GM18511 (cell line): Measurements from ENCODE around the gene ABHD10.
"Not testable (repeated sequence)": the region's sequence is repeated elsewhere in the genome, so short reads cannot be mapped to it uniquely, and the experiment has no call there.

ENCODE experiments used
- ATAC-seq: cut with Tn5 transposase; IDR thresholded peaks from one replicate; pipeline ENCODE4 v1.9.1; 2021; ENCODE audit warnings: mild to moderate bottlenecking, moderate library complexity; ENCODE audit not compliant: unreplicated experiment

ABHD10 gene

DNA sequence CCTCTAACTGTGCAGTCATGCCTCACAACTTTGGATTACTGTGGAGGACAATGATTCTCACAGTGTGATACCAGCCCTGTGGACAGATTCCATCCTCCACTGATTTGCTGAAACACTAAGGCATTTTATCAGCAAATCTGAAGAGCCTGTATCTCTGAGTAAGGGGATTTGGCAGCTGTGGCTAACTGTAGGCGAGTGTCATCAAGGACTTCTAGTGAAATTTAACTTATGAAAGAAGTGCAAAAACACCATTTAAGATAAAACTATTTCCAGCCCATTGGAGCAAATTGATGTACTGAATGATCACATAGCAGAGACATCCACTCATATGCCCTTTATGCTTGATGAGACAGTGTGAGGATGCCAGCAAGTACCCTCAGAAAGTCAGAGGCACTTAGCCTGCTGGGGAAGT, 41.9 kb downstream of the ABHD10 start:
- ATAC-seq, result no peak

GRCh38 chr3:112027142-112027541, 48.3 kb downstream of the ABHD10 start:
- no peak for ATAC-seq

DNA sequence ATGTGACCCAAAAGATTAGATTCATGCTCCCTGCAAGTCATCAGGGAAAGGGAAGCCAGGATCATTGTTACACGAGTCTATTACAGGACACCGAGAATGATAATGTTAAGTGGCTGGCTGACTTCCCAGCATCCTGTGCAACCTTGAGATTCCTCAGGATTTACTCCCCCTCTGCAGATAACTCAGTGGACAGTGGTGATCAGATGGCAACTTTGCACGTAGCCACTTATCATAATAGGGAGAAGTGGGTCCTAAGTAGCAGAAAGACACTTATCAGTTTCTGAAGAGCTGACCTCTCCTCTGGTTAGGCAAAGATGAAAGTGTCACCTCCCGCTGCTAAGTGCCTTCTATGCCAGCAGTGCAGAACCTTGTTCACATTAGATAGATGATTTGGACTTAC, 49.0 kb downstream of the ABHD10 start:
- ATAC-seq, result no peak

DNA sequence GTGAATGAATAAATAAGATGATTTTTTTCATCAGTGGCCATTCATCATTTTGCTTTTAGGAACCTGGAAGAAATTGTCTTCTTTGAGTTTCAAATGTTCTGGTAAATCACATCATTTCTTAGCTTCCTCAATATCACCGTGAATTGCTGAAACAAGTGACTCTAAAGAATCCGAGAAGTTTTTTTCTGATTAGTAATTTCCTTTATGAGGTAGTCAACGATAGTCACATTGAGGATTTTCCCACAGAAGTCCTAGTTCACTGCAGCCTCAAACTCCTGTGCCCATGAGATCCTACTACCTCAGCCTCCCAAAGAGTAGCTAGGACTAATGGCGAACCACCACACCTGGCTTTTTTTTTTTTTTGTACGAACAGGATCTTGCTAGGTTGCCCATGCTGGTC, 52.1 kb downstream of the ABHD10 start:
- no peak for ATAC-seq

DNA sequence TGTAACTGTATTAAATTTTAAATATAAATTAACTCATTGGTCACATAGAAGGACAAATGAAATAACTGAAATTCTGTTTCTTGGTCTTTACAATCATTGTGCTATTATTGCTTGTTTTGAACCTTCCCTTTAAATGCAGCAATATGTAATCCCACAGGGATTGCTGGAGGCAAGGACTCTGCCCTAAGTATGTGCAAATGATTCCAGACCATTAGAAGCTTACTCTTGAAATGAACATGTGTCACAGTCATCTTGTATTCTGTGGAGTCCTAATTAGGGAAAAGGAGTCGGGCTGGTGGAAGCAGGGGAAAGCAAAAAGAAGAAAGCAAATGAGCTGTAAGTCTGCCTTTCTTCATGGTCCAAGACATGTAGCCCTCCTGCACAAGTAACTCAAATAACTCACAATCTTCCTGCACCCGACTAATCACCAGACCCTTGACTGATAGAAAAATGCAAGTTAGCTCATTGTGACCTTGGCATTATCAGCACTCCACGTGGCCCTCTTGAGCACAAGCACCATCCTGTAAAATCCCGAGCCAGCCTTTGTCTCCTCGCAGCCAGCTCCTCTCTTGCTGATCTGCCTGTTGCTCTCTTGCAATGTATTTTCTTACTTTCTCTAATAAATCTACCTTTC, 53.4 kb downstream of the ABHD10 start:
- ATAC-seq, result no peak

- no peak for ATAC-seq
Measured at GRCh38 chr3:112034436-112034835, 55.6 kb downstream of the ABHD10 start, which contains the start of gene TMPRSS7. Gene TMPRSS7 (plus strand): TSS chr3:112034736. CDS start chr3:112034846, 110 bp downstream.

DNA sequence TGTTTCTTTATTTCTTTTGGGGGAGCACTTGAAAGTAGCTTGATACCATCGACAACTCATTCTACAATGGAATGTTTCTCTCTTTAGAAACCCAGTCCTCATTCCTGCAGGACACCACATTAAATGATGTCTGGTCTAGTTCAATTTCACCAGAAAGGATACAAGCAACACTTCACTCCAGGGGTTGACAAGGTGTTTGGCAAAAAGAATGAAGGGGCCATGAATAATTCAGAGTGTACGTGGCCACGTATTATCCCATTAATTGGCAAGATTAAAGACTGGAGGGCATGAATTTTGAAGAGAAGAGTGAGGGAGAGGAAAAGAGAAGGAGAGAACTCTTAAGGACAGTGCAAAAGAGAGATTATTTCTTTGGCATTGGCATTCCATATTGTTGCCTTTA, 56.4 kb downstream of the ABHD10 start:
- ATAC-seq, result no peak

- ATAC-seq, result not testable (repeated sequence)
Measured at GRCh38 chr3:112037194-112037593, 58.4 kb downstream of the ABHD10 start.

DNA sequence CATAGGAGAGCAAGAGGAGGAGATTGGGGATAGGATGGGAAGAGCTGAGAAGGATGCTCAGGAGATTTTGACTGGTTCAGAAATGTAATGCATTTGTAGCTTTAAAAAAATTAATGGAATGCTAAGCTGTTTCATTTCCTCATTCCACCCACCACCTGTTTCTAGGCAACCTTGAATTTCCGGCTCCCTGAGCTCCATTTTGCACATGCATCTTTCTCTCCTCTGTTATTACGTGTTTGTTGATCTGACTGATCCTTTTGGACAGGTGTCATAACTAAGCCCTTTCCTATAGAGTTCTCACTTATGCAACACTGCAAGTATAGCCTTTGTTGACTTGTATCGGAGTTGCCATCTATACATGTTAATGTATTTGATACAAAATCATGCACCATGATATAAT, 60.0 kb downstream of the ABHD10 start:
- ATAC-seq, result peak; percentile 55

- no peak for ATAC-seq
Measured at GRCh38 chr3:112041321-112041720, 62.5 kb downstream of the ABHD10 start.

DNA sequence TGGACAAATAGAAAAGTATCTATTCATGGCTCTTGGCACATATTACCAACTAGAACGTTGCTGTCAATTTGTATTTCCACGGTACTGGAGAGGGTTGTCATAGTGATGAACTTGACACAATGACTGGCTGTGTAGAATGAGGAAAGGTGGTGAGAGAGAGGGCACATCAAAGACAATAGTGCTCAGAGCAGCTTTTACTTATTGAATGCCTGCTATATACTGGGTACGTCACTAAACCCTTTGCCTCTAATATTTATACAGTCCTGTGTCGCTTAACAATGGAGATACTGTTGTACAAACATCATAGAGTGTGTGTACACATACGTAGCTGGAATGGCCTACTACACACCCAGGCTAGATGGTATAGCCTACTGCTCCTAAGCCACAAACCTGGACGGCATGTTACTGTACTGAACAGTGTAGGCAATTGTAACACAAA, 64.0 kb downstream of the ABHD10 start:
- no peak for ATAC-seq
